PC-3 (cell line): ENCODE measurements around the gene FLYWCH1.

ENCODE experiments used
- EZH2 ChIP-seq: fragments of 300-600 bp; sonication (generic); IDR thresholded peaks from one replicate; pipeline ENCODE4 v1.6.1; 2017; ENCODE audit warnings: antibody characterized with exemption, mild to moderate bottlenecking, low read length; ENCODE audit not compliant: unreplicated experiment
- EZH2phosphoT487 ChIP-seq: fragments of 300-600 bp; sonication (generic); IDR thresholded peaks from 2 replicates; pipeline ENCODE4 v1.6.1; 2018; ENCODE audit warnings: mild to moderate bottlenecking, antibody characterized with exemption, low read length, borderline replicate concordance
- TF ChIP-seq, protein P1 (sequence below): fragments of 300-600 bp; sonication (generic); conservative IDR thresholded peaks from 2 replicates; pipeline ENCODE4 v1.5.1; 2017; ENCODE audit warnings: antibody characterized with exemption, low read depth, mild to moderate bottlenecking, low read length

- TF ChIP-seq, protein P1, sequence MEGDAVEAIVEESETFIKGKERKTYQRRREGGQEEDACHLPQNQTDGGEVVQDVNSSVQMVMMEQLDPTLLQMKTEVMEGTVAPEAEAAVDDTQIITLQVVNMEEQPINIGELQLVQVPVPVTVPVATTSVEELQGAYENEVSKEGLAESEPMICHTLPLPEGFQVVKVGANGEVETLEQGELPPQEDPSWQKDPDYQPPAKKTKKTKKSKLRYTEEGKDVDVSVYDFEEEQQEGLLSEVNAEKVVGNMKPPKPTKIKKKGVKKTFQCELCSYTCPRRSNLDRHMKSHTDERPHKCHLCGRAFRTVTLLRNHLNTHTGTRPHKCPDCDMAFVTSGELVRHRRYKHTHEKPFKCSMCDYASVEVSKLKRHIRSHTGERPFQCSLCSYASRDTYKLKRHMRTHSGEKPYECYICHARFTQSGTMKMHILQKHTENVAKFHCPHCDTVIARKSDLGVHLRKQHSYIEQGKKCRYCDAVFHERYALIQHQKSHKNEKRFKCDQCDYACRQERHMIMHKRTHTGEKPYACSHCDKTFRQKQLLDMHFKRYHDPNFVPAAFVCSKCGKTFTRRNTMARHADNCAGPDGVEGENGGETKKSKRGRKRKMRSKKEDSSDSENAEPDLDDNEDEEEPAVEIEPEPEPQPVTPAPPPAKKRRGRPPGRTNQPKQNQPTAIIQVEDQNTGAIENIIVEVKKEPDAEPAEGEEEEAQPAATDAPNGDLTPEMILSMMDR = no peak
- no peak for TF ChIP-seq EZH2
- no peak for TF ChIP-seq EZH2phosphoT487
Measured at GRCh38 chr16:2968738-2969544, 57.2 kb downstream of the FLYWCH1 start, which contains the start of gene PAQR4.
